Ovary (tissue), 3 donors: Measurements from ENCODE around the gene MTHFD1L.

Experiments used
- CTCF ChIP-seq, 3 donors: fragments of 450-650 bp in 2 of 3; fragments of 200-600 bp in 1 of 3; IDR thresholded peaks; one replicate each; pipeline versions ENCODE4 v1.5.1 to v1.8.0; 2016 to 2022; ENCODE audit warnings: antibody characterized with exemption in 3 of 3, mild to moderate bottlenecking in 1 of 3
- EP300 ChIP-seq: sonication (generic); formaldehyde crosslinking; IDR thresholded peaks from one replicate; pipeline ENCODE4 v1.6.1; 2017; ENCODE audit warnings: antibody characterized with exemption
- POLR2A ChIP-seq: fragments of 450-650 bp; IDR thresholded peaks from one replicate; pipeline ENCODE4 v1.6.1; 2017; ENCODE audit warnings: antibody characterized with exemption, mild to moderate bottlenecking, moderate library complexity
- donor health status: DM: no; HTN: no; CAD: no.

- TF ChIP-seq CTCF (IDR thresholded peaks at IDR 0.05) (no peak), POLR2A (no peak), EP300 (no peak)
Measured at GRCh38 chr6:151016107-151016506, 150.6 kb downstream of the MTHFD1L start.
